SK-N-SH (cell line): ENCODE data around the gene ATP5F1D.

ENCODE experiments used
- GABPA ChIP-seq: IDR thresholded peaks from 2 replicates; pipeline ENCODE4 v1.4.0; 2012; ENCODE audit warnings: low read depth, mild to moderate bottlenecking
- GATA2 ChIP-seq: sonication (generic); formaldehyde crosslinking; IDR thresholded peaks from 2 replicates; pipeline ENCODE4 v1.5.0; 2020; ENCODE audit warnings: mild to moderate bottlenecking, missing genetic modification reagents
- NRF1 ChIP-seq: IDR thresholded peaks from 2 replicates; pipeline ENCODE4 v1.6.1; 2012; ENCODE audit warnings: low read depth, mild to moderate bottlenecking, low read length
- POLR2AphosphoS5 ChIP-seq: IDR thresholded peaks from 2 replicates; pipeline ENCODE4 v1.6.1; 2012; ENCODE audit warnings: low read depth, low read length
- RAD21 ChIP-seq: IDR thresholded peaks from 2 replicates; pipeline ENCODE4 v1.6.1; 2012; ENCODE audit warnings: mild to moderate bottlenecking, low read length
- RXRA ChIP-seq: IDR thresholded peaks from 2 replicates; pipeline ENCODE4 v1.4.0; 2012; ENCODE audit warnings: low read depth, mild to moderate bottlenecking, borderline replicate concordance
- TAF1 ChIP-seq: IDR thresholded peaks from 2 replicates; pipeline ENCODE4 v1.6.1; 2012; ENCODE audit warnings: low read depth, mild to moderate bottlenecking, low read length, moderate library complexity, borderline replicate concordance
- TCF12 ChIP-seq: IDR thresholded peaks from 2 replicates; pipeline ENCODE4 v1.4.0; 2012
- TEAD4 ChIP-seq: IDR thresholded peaks from 2 replicates; pipeline ENCODE4 v1.4.0; 2012; ENCODE audit warnings: mild to moderate bottlenecking, borderline replicate concordance; ENCODE audit not compliant: insufficient read depth
- TF ChIP-seq, protein P1 (sequence below): fragments of 200-600 bp; sonication (generic); IDR thresholded peaks from 2 replicates; pipeline ENCODE4 v1.6.1; 2017; ENCODE audit warnings: antibody characterized with exemption, mild to moderate bottlenecking, moderate library complexity

DNA sequence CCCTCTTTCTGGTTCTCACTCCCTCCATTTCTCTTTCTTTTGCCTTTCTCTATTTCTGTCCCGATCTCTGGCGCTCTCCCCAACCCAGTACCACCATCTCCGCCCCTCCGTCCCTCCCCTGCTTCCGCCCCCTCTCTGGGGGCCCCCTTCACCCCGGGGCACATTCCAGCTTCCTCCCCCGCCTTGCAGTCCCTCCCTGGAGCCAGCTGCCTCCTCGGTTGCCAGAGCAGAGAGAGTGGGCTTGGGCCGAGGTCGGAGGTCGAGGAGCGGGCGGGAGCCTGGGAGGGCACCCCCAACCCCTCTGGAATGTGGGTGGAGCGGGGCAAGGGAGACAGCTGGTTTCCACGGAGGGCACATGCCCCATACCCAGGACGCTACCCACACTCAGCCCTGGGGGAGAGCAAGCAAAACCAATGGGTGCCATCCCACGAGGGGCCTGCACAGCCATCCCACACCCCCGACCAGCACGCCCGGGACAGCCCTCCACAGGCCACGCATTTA, 21.1 kb downstream of the ATP5F1D start:
- TF ChIP-seq, protein P1, sequence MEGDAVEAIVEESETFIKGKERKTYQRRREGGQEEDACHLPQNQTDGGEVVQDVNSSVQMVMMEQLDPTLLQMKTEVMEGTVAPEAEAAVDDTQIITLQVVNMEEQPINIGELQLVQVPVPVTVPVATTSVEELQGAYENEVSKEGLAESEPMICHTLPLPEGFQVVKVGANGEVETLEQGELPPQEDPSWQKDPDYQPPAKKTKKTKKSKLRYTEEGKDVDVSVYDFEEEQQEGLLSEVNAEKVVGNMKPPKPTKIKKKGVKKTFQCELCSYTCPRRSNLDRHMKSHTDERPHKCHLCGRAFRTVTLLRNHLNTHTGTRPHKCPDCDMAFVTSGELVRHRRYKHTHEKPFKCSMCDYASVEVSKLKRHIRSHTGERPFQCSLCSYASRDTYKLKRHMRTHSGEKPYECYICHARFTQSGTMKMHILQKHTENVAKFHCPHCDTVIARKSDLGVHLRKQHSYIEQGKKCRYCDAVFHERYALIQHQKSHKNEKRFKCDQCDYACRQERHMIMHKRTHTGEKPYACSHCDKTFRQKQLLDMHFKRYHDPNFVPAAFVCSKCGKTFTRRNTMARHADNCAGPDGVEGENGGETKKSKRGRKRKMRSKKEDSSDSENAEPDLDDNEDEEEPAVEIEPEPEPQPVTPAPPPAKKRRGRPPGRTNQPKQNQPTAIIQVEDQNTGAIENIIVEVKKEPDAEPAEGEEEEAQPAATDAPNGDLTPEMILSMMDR: no peak
- TF ChIP-seq TEAD4: no peak
- no peak for TF ChIP-seq POLR2AphosphoS5
- no peak for TF ChIP-seq RXRA
- no peak for TF ChIP-seq TAF1
- no peak for TF ChIP-seq GABPA
- TF ChIP-seq RAD21: no peak
- no peak for TF ChIP-seq GATA2
- TF ChIP-seq NRF1: no peak
- TF ChIP-seq TCF12: no peak
